Ishikawa (cell line): ENCODE measurements around the gene MTARC1.
A peak's percentile ranks its signal among the peaks of the same experiment; 100 is the strongest.

Experiments
- CEBPB ChIP-seq: IDR thresholded peaks from 2 replicates; pipeline ENCODE4 v1.6.1; 2012
- CREB1 ChIP-seq: IDR thresholded peaks from 2 replicates; pipeline ENCODE4 v1.6.1; 2012; ENCODE audit warnings: low read depth
- EGR1 ChIP-seq: IDR thresholded peaks from 2 replicates; pipeline ENCODE4 v1.6.1; 2012
- EP300 ChIP-seq: IDR thresholded peaks from 2 replicates; pipeline ENCODE4 v1.6.1; 2012; ENCODE audit warnings: borderline replicate concordance
- FOXM1 ChIP-seq: IDR thresholded peaks from 2 replicates; pipeline ENCODE4 v1.6.1; 2012; ENCODE audit warnings: low read depth, borderline replicate concordance
- NFIC ChIP-seq: IDR thresholded peaks from 2 replicates; pipeline ENCODE4 v1.6.1; 2012
- RAD21 ChIP-seq: IDR thresholded peaks from 2 replicates; pipeline ENCODE4 v1.6.1; 2012; ENCODE audit warnings: low read depth
- REST ChIP-seq: IDR thresholded peaks from 2 replicates; pipeline ENCODE4 v1.6.1; 2012; ENCODE audit warnings: low read depth, mild to moderate bottlenecking
- TAF1 ChIP-seq: IDR thresholded peaks from 2 replicates; pipeline ENCODE4 v1.6.1; 2012; ENCODE audit warnings: low read depth, mild to moderate bottlenecking
- TCF12 ChIP-seq: IDR thresholded peaks from 2 replicates; pipeline ENCODE4 v1.6.1; 2012; ENCODE audit warnings: low read depth
- TEAD4 ChIP-seq: IDR thresholded peaks from 2 replicates; pipeline ENCODE4 v1.6.1; 2012
- YY1 ChIP-seq: IDR thresholded peaks from 2 replicates; pipeline ENCODE4 v1.6.1; 2012; ENCODE audit warnings: low read depth
- ZBTB7A ChIP-seq: IDR thresholded peaks from 2 replicates; pipeline ENCODE4 v1.6.1; 2012; ENCODE audit warnings: low read depth
- TF ChIP-seq, protein P1 (sequence below): IDR thresholded peaks from 2 replicates; pipeline ENCODE4 v1.6.1; 2012
- TF ChIP-seq, protein P2 (sequence below): IDR thresholded peaks from 2 replicates; pipeline ENCODE4 v1.6.1; 2012

The MTARC1 gene

DNA sequence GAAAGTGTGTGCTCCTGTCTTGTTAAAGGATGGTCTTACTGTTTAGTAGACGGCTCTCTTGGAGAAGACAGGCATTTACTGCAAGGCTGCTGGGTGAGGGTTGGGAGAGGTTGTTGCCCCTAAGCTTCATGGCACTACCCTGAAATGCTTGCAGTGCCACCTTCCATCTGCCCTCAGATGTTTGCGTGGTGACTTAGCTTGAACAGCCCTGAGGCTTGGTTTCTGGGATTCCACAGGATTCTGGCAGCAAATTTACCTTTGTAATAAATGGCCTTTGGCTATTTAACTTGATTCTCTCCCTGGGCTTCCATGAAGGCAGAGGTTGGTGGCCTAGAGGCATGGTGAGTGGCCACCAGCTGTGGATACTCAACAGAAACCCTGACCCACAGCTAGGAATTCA lies 11.6 kb downstream of the MTARC1 start:
- no peak for TF ChIP-seq CREB1
- TF ChIP-seq TCF12, result no peak
- no peak for TF ChIP-seq TAF1
- TF ChIP-seq, protein P1, sequence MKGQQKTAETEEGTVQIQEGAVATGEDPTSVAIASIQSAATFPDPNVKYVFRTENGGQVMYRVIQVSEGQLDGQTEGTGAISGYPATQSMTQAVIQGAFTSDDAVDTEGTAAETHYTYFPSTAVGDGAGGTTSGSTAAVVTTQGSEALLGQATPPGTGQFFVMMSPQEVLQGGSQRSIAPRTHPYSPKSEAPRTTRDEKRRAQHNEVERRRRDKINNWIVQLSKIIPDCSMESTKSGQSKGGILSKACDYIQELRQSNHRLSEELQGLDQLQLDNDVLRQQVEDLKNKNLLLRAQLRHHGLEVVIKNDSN, result no peak
- no peak for TF ChIP-seq NFIC
- TF ChIP-seq YY1, result no peak
- no peak for TF ChIP-seq EP300
- TF ChIP-seq, protein P2, sequence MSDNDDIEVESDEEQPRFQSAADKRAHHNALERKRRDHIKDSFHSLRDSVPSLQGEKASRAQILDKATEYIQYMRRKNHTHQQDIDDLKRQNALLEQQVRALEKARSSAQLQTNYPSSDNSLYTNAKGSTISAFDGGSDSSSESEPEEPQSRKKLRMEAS, result no peak
- TF ChIP-seq CEBPB, result no peak
- no peak for TF ChIP-seq EGR1
- no peak for TF ChIP-seq RAD21
- TF ChIP-seq ZBTB7A, result no peak
- no peak for TF ChIP-seq TEAD4

GRCh38 chr1:220800262-220800661 lies 13.5 kb downstream of the MTARC1 start:
- TF ChIP-seq EGR1 (no peak), EP300 (no peak), YY1 (no peak), TCF12 (no peak), TEAD4 (no peak), FOXM1 (no peak), RAD21 (no peak), CREB1 (no peak), NFIC (no peak), CEBPB (no peak), ZBTB7A (no peak), REST (no peak), TAF1 (no peak)
- TF ChIP-seq, protein P2, result no peak
- TF ChIP-seq, protein P1, result no peak

GRCh38 chr1:220803401-220804201 lies 16.9 kb downstream of the MTARC1 start:
- TF ChIP-seq NFIC (no peak), RAD21 (peak; percentile 59)

DNA sequence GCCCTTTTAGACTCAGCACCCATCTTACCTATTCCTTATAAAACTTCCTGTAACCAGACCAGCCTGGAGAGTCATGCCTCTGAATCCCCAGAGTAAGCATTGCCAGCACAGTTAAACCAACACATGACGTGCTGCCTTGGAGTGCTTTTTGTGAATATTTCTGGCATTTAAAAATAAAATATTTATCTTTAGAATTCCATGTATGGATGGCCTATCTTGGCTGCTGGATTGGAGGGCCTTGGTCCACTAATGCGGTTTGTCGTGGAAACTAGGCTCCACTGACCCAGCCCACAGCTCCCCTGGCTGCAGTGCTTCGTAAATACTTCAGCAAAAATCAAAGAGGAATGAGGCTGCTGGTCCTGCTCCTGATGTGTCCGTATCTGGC lies 17.5 kb downstream of the MTARC1 start:
- TF ChIP-seq, protein P1, result no peak
- TF ChIP-seq NFIC (no peak), YY1 (no peak), EGR1 (no peak), FOXM1 (no peak), TCF12 (no peak), ZBTB7A (no peak), TAF1 (no peak), TEAD4 (no peak)
- TF ChIP-seq, protein P2, result no peak

DNA sequence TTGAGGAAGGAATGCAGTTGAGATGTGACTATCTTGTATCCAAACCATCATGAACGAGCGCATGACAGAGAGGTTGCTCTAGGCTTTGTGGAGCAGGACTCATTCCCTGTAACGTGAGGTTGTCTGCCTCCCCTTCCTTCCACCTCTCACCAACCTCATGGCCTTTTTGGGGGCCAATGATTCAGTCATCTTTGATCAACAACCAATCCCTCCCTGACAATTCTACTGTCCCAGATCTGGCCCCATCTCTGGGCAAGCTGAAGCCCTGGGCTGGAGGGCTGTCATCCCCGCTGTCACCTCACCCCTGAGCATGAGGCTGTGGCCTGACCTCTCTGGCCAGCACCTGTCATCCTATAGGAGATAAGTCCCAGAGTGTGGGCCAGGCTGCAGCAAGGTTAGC lies 19.7 kb downstream of the MTARC1 start:
- TF ChIP-seq EP300 (no peak), NFIC (no peak), ZBTB7A (no peak), FOXM1 (no peak)
- TF ChIP-seq, protein P2, result no peak
- TF ChIP-seq, protein P1, result no peak

GRCh38 chr1:220807726-220808125 lies 21.0 kb downstream of the MTARC1 start:
- TF ChIP-seq YY1 (no peak), FOXM1 (no peak), CREB1 (no peak), TAF1 (no peak), TCF12 (no peak), RAD21 (no peak), EGR1 (no peak), REST (no peak), TEAD4 (no peak), CEBPB (no peak), NFIC (no peak), EP300 (no peak), ZBTB7A (no peak)
- TF ChIP-seq, protein P2, result no peak
- TF ChIP-seq, protein P1, result no peak
